8988T (cell line): ENCODE results near the gene GPAT3.
"Not testable (repeated sequence)": the region's sequence is repeated elsewhere in the genome, so short reads cannot be mapped to it uniquely, and the experiment has no call there.

ENCODE experiments used
- DNase-seq: peaks from one replicate; pipeline ENCODE4 v3.0.0; 2011

GPAT3 gene

DNA sequence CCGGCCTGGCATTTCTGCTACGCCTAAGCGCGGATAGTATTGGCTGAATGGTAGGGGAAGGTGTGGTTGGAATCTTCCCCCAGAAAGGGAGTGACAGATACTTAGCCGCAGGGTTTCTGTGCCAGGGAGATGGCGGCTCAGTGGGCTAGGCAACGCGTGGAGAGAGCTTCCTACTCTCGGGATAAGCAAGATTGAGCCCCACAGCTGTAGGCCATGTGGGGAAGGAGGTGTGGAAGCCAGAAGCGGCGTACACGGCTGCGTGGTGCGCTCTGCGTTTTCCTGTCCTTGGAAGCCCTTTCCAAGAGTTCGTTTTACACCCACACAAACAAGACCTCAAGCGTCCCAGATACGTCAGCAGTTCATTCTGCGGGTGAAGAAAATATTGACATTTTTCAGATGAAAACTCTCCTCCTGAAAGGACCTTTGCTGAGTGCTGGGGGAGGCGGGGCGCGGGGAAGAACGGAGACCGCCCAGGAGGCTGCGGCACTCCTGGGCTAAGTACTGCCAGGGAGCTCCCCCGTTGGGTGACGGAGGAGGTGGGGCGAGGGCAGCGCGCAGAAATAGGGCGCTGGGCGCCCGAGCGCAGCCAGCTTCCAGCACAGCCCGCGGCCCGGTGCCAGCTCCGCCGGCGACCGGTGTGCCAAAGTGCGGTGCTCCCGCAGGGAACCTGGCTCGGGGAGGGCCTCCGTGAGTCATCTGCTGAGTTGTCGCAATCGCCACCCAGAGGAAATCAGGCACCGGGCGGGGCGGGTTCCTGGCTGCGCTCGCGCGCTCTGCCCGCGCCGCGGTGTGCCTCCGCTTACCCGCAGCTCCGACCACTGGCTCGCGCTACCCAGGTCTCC is at the start of gene GPAT3:
GPAT3 (plus strand) TSS at position 589 of the 842 bp plus-strand sequence. CDS start 515 bp downstream, outside the sequence.
- DNase-seq: peak; percentile 65

DNA sequence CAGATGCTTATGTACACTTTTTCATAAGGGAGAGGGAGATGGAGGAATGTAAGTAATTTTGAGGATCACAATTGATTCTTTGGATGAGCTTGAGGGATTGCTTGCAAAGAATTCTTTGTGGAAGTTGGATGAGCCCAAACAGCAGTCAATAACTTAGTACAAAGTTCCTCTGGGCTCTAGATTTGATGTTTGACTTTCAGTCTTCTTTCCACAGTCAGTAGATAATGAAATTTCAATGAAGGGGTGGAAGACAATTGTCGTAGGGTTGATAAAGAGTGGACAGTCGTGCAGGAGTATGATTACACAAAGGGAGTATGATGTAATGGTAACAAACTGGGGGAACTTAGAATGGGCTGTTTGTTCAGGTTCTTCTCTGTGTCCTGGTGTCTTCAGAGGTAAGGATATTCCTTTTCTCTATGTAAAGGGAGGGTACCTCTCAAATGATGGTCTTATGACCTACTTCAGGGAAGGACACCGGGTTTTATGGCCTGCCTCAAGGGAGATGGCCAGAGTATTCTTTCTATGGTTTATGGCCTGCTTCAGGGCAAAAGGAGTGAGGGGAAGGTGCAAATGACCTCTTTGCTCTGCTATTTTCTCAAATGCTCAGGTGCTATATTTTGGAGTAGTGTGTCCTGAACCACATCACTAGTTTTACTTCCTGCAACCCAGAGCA is 49.3 kb upstream of the GPAT3 start:
- DNase-seq: no peak

- DNase-seq: no peak
These were observed 46.1 kb upstream of the GPAT3 start for GRCh38 chr4:83489711-83490326.

GRCh38 chr4:83490876-83491450 is 44.9 kb upstream of the GPAT3 start:
- DNase-seq: no peak

GRCh38 chr4:83496085-83496917 is 39.6 kb upstream of the GPAT3 start:
- DNase-seq: not testable (repeated sequence)

GRCh38 chr4:83498187-83498586 is 37.7 kb upstream of the GPAT3 start:
- DNase-seq: no peak

- DNase-seq: not testable (repeated sequence)
These were observed 34.2 kb upstream of the GPAT3 start for GRCh38 chr4:83501671-83502070.

DNA sequence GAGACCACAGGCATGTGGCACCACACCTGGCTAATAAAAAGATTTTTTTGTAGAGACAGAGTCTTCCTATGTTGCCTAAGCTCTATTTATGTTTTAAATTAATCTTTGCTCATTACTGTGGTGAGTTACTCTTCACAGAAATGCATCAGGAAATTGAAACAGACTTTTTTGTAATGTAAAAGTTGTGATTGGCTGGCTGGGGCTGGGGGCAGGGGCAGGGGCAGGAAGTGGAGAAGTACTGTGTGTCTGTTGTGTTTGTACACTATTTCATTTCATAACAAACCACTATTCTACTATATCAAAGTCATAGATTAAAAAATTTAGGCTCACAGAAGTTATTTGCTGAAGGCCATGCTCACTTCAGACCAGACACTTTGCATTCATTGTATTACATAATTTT is 31.9 kb upstream of the GPAT3 start:
- DNase-seq: no peak

DNA sequence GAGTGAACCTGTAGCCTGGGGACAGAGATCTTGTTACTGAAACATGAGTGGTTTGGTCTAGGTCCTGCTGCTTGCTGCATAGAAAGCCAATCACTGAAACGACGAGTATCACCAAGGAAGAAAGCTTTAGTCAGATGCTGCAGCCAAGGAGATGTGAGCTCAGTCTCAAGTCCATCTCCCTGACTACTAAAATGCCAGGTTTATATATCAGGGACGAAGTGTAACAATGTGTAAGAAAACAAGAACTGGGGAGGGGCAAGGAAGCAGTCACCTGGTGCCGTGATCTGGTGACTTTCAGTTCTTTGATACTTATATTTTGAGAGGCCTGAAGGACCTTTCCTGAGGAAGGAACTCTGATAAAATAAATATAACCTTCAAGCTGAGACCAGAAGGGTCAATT is 31.4 kb upstream of the GPAT3 start:
- DNase-seq: no peak

GRCh38 chr4:83504996-83505395 is 30.9 kb upstream of the GPAT3 start:
- no peak for DNase-seq

- not testable (repeated sequence) for DNase-seq
These were observed 26.7 kb upstream of the GPAT3 start for GRCh38 chr4:83509156-83509585.

GRCh38 chr4:83510442-83510841 is 25.5 kb upstream of the GPAT3 start:
- DNase-seq: no peak

DNA sequence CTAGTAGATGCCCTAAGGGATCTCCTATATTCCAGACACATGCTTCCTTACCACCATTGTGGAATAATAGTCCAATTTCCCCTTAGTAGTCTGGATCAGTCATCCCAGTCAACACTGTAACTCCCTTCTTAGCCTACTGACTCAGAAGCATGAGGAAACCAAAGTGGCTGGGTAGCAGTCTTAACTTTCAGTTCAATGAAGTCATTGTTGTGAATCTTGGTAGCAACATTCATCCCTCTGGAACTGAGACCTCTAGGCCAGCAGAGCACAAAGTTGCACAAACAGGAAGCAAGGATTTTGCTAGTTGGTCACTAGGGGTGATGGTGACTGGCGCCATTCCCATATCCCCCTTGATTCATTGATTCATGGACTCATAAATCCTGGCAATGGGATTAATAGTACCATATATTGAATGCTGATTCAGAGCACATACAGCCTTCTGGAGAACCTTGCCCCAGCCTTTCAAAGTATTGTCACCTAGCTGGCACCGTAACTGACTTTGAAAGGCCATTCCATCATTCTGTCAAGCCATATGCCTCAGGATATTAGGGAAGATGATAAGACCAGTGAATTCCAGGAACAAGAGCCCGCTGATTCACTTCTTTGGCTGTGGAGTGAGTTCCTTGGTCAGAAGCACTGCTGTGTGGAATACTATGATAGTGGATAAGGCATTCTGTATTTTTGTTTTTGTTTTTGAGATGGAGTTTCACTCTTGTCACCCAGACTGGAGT is 19.7 kb upstream of the GPAT3 start:
- no peak for DNase-seq

- no peak for DNase-seq
These were observed 13.7 kb upstream of the GPAT3 start for GRCh38 chr4:83522239-83522638.

GRCh38 chr4:83527671-83528070 is 8.2 kb upstream of the GPAT3 start:
- no peak for DNase-seq

- DNase-seq: no peak
These were observed 709 bp downstream of the GPAT3 start for GRCh38 chr4:83536362-83537272.

DNA sequence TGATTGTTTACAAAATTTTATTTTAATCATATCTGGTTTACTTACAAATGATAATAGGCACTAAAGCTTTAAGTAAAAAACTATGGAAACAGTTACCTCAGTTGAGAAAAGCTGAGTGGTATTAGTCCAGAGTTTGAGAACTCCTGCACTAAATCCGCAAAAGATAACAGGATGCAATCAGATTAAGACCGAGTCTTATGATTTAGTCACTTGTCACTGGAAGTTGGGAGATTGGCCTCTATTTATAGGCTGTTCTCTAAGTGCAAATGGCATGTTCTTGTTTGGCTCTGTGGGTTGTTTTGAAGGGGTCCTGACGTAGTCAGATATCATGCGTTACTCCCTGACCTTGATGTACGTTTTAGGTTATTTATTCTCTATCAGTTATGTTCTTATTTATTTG is 6.3 kb downstream of the GPAT3 start:
- DNase-seq: no peak

DNA sequence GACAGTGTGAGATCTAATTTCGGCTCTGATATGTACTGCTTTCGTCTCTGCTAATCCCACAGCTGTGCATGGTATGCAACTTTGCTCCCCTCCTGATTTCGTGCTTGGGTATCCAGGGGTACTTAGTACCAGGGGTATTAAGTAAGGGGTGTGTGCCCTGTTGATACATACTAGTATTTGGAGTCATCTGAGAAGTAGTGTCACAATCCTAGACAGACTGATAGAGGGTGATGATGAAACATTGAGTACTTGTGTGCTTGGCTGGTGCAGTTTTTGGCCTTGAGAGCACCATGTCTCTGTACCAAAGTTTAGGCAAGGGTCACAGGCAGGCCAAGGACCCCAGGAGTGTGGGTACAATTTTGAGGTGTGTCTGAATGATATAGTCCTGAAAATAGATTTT is 10.9 kb downstream of the GPAT3 start:
- DNase-seq: no peak

DNA sequence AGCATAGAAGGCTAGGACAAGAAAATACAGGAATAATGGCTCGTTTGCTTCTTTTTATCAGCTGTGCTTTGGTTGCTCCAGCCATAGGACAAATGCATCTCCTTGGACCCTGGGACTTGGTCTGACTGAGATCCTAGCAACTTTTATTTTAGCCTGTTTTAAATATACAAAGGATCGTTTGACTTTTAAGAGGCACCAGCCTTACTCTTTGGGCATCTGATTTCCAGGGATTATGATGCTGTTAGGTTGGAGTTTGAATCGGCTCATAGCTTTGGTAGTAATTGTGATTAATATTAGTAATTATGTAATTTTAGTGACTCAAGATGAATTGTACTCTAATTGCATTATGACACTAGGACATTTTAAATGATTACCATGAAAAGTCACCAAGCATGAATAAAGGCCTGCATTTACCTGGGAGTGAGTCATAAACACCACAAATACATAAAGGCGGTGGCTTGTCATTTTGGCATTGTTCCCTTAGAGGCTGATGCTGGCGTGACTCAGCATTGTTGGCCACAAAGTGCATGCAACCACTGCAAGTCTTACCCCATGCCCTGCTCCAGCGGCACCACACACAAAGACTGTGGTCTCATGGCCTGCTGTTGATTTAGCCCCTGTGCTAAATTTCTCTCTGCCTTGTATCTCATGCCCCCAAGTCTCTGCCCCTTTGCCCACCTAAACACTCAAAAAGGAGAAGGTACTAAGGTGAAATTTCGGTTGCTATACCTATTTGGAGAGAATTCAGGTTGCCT is 12.4 kb downstream of the GPAT3 start:
- DNase-seq: peak; percentile 46

DNA sequence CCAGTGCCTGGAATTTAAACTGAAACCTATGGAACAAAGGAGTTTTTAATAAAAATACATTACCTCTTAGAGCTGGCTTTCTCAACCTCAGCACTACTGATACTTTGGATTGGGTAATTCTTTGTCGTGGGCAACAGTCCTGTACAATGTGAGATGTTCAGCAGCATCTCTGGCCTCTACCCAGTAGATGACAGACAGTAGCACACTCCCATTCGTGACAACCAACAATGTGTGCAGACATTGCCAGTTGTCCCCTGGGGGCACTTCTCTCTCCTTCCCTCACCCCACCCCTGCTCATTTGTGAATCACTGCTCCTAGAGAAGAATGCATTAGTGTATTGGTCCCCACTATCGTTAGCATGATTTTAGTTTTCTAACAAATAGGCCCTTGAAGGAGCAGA is 16.2 kb downstream of the GPAT3 start:
- no peak for DNase-seq
